ENCODE results near the gene ZNF160. TPM values are rescaled to one million over a fixed set of nuclear protein-coding genes. Genes with fewer than 3 reads are reported as not detected.
"Not testable (repeated sequence)": the region's sequence is repeated elsewhere in the genome, so short reads cannot be mapped to it uniquely, and the experiment has no call there.

ZNF160 gene
- 10 to 100 TPM; 26.2 to 72.7 (median 54.0) TPM for polyA plus RNA-seq (ENCODE audit: insufficient read depth in 1 of 5, insufficient read length in 5 of 5, low replicate concordance in 1 of 5)
- long read RNA-seq, donor 1, full-length matches to known transcripts: 16 of 16 reads
- long read RNA-seq, donor 1, partial matches to known transcripts: 0 of 16 reads
- long read RNA-seq, donor 1, other reads (novel, unspliced or antisense): 0 of 16 reads
- long read RNA-seq, donor 2, full-length matches to known transcripts: 5 of 5 reads
- long read RNA-seq, donor 2, partial matches to known transcripts: 0 of 5 reads
- long read RNA-seq, donor 2, other reads (novel, unspliced or antisense): 0 of 5 reads
- long read RNA-seq, donor 3, full-length matches to known transcripts: 9 of 9 reads
- long read RNA-seq, donor 3, partial matches to known transcripts: 0 of 9 reads
- long read RNA-seq, donor 3, other reads (novel, unspliced or antisense): 0 of 9 reads
- long read RNA-seq, donor 4, full-length matches to known transcripts: 9 of 9 reads
- long read RNA-seq, donor 4, partial matches to known transcripts: 0 of 9 reads
- long read RNA-seq, donor 4, other reads (novel, unspliced or antisense): 0 of 9 reads
- long read RNA-seq, donor 5, full-length matches to known transcripts: 14 of 14 reads
- long read RNA-seq, donor 5, partial matches to known transcripts: 0 of 14 reads
- long read RNA-seq, donor 5, other reads (novel, unspliced or antisense): 0 of 14 reads
- long read RNA-seq, donor 6, full-length matches to known transcripts: 13 of 13 reads
- long read RNA-seq, donor 6, partial matches to known transcripts: 0 of 13 reads
- long read RNA-seq, donor 6, other reads (novel, unspliced or antisense): 0 of 13 reads
- long read RNA-seq, donor 7, full-length matches to known transcripts: 15 of 15 reads
- long read RNA-seq, donor 7, partial matches to known transcripts: 0 of 15 reads
- long read RNA-seq, donor 7, other reads (novel, unspliced or antisense): 0 of 15 reads
- long read RNA-seq, donor 8, full-length matches to known transcripts: 3 of 3 reads
- long read RNA-seq, donor 8, partial matches to known transcripts: 0 of 3 reads
- long read RNA-seq, donor 8, other reads (novel, unspliced or antisense): 0 of 3 reads

GRCh38 chr19:53103234-53104203 is at the start of gene ZNF160:
Gene ZNF160, minus strand, starts transcription at chr19:53103422. Its CDS starts 17,146 bp downstream, at chr19:53086276.
- DNase-seq: peak; percentile 98

GRCh38 chr19:53147645-53148044 is 44.4 kb upstream of the ZNF160 start:
- no peak for DNase-seq

GRCh38 chr19:53140351-53140750 is 37.1 kb upstream of the ZNF160 start:
- DNase-seq: no peak

- no peak for DNase-seq
These were observed 33.2 kb upstream of the ZNF160 start for GRCh38 chr19:53136432-53136831.

- peak; percentile 84 to 85 for DNase-seq
These were observed 29.1 kb upstream of the ZNF160 start, which contains the start of gene ZNF415 for GRCh38 chr19:53132141-53132991. Gene ZNF415, minus strand, starts transcription at chr19:53132910. Its CDS starts 10,234 bp downstream, at chr19:53122676.

- DNase-seq: no peak
These were observed 28.5 kb upstream of the ZNF160 start for GRCh38 chr19:53131727-53132126.

GRCh38 chr19:53131085-53131590 is 27.9 kb upstream of the ZNF160 start:
- DNase-seq: no peak

GRCh38 chr19:53130506-53130905 is 27.3 kb upstream of the ZNF160 start:
- no peak for DNase-seq

- DNase-seq: not testable (repeated sequence)
These were observed 23.7 kb upstream of the ZNF160 start for GRCh38 chr19:53126733-53127526.

GRCh38 chr19:53123400-53123799 is 20.2 kb upstream of the ZNF160 start:
- no peak for DNase-seq

GRCh38 chr19:53112286-53112685 is 9.1 kb upstream of the ZNF160 start:
- no peak for DNase-seq

- no peak for DNase-seq
These were observed 6.3 kb upstream of the ZNF160 start for GRCh38 chr19:53109527-53109926.

GRCh38 chr19:53102756-53103233 is 427 bp downstream of the ZNF160 start:
- DNase-seq: no peak

- no peak for DNase-seq
These were observed 941 bp downstream of the ZNF160 start for GRCh38 chr19:53102206-53102755.

GRCh38 chr19:53101518-53101917 is 1.7 kb downstream of the ZNF160 start:
- DNase-seq: no peak

GRCh38 chr19:53098570-53098969 is 4.7 kb downstream of the ZNF160 start:
- not testable (repeated sequence) for DNase-seq

GRCh38 chr19:53096982-53097690 is 6.1 kb downstream of the ZNF160 start:
- not testable (repeated sequence) for DNase-seq

Data from right lung (tissue), 10 donors.